Endothelial cell of umbilical vein (primary cell): Measurements from ENCODE around the gene B3GAT1. TPM values are rescaled to one million over a fixed set of nuclear protein-coding genes. Genes with fewer than 3 reads are reported as not detected.
"Not testable (repeated sequence)": the region's sequence is repeated elsewhere in the genome, so short reads cannot be mapped to it uniquely, and the experiment has no call there.

ENCODE experiments used
- BruUV-seq: library from RNA; stranded (reverse); fragments of 400-500 nt; replicated peaks from 2 replicates; lab custom pipeline; 2021; lab: Mats Ljungman, UMichigan
- CTCF ChIA-PET: fragments of 300-600, 350-600 bp; sonication (Branson Sonifier 250); formaldehyde crosslinking; loops from one replicate; lab custom pipeline; 2021; ENCODE audit warnings: antibody characterized with exemption, inconsistent platforms; lab: Charles Lee
- POLR2A ChIA-PET: fragments of 300-600, 350-600 bp; sonication (Branson Sonifier 250); formaldehyde crosslinking; loops from one replicate; lab custom pipeline; 2021; ENCODE audit warnings: antibody characterized with exemption, inconsistent platforms; lab: Charles Lee
- DNase-seq: peaks from one replicate; pipeline ENCODE4 v3.0.0-alpha.2; 2011; ENCODE audit warnings: low read depth, low spot score
- FAIRE-seq: peaks from 2 replicates; lab custom pipeline; 2011; peaks lifted over from hg19 to GRCh38; lab: Jason Lieb, UNC
- H2AFZ ChIP-seq: 2 replicates; pipeline ENCODE4 v1.6.0; 2012; ENCODE audit warnings: low read depth, low read length, control low read depth, inconsistent platforms
- H3K27ac ChIP-seq: 2 replicates; pipeline ENCODE4 v1.5.1; 2011; ENCODE audit warnings: low read depth, mild to moderate bottlenecking, control low read depth, low read length, moderate library complexity; ENCODE audit not compliant: insufficient read depth
- H3K27me3 ChIP-seq, 2 experiments: 2 replicates each; pipeline versions ENCODE4 v1.6.0 to v1.6.1; 2011; ENCODE audit warnings: low read length in 2 of 2, mixed read lengths in 1 of 2; ENCODE audit not compliant: control insufficient read depth in 2 of 2, insufficient read depth in 2 of 2
- H3K36me3 ChIP-seq, 2 experiments: 2 replicates in 1 of 2; 3 replicates in 1 of 2; pipeline ENCODE4 v1.5.1; 2011; ENCODE audit warnings: low read length in 2 of 2, mild to moderate bottlenecking in 1 of 2, moderate library complexity in 1 of 2; ENCODE audit not compliant: control insufficient read depth in 2 of 2, insufficient read depth in 2 of 2; ENCODE audit errors: extremely low read depth in 1 of 2
- H3K4me1 ChIP-seq: 3 replicates; pipeline ENCODE4 v1.5.1; 2011; ENCODE audit warnings: mild to moderate bottlenecking, low read length; ENCODE audit not compliant: control insufficient read depth, insufficient read depth; ENCODE audit errors: extremely low read depth
- H3K4me2 ChIP-seq: 2 replicates; pipeline ENCODE4 v1.6.1; 2011; ENCODE audit warnings: low read length, control low read depth, mixed read lengths; ENCODE audit not compliant: insufficient read depth
- H3K4me3 ChIP-seq, 3 experiments: fragments of 200-600 bp in 1 of 3; sonication (generic), shearing (Covaris generic) in 1 of 3; replicated peaks in 1 of 3; 2 replicates each; pipeline ENCODE4 v1.5.1; 2011 to 2016; ENCODE audit warnings: control low read depth in 3 of 3, low read length in 3 of 3, mild to moderate bottlenecking in 2 of 3, inconsistent platforms in 1 of 3, low read depth in 1 of 3, moderate library complexity in 1 of 3; ENCODE audit not compliant: insufficient read depth in 1 of 3
- H3K79me2 ChIP-seq: 2 replicates; pipeline ENCODE4 v1.6.0; 2012; ENCODE audit warnings: low read length, inconsistent platforms; ENCODE audit not compliant: control insufficient read depth, insufficient read depth
- H3K9ac ChIP-seq: replicated peaks from 2 replicates; pipeline ENCODE3; 2011; ENCODE audit warnings: low read length, control low read depth; ENCODE audit not compliant: insufficient read depth; ENCODE audit errors: extremely low read depth
- H3K9me1 ChIP-seq: replicated peaks from 3 replicates; pipeline ENCODE4 v1.6.0; 2011; ENCODE audit warnings: mild to moderate bottlenecking, low read length; ENCODE audit not compliant: control insufficient read depth, insufficient read depth; ENCODE audit errors: extremely low read depth
- H3K9me3 ChIP-seq: replicated peaks from 2 replicates; pipeline ENCODE4 v1.5.1; 2012; ENCODE audit warnings: low read length, inconsistent platforms; ENCODE audit not compliant: control insufficient read depth, insufficient read depth
- H4K20me1 ChIP-seq: replicated peaks from 2 replicates; pipeline ENCODE3; 2011; ENCODE audit warnings: mild to moderate bottlenecking, low read length; ENCODE audit not compliant: control insufficient read depth, insufficient read depth; ENCODE audit errors: extremely low read depth
- EZH2 ChIP-seq: IDR thresholded peaks from 2 replicates; pipeline ENCODE4 v1.6.1; 2012; ENCODE audit warnings: borderline replicate concordance, low read depth, mild to moderate bottlenecking, moderate library complexity, low read length, inconsistent platforms; ENCODE audit not compliant: severe bottlenecking
- FOS ChIP-seq: IDR thresholded peaks from 2 replicates; pipeline ENCODE4 v1.6.1; 2011; ENCODE audit warnings: mild to moderate bottlenecking, low read length, moderate library complexity, borderline replicate concordance; ENCODE audit not compliant: insufficient read depth
- GATA2 ChIP-seq: IDR thresholded peaks from 2 replicates; pipeline ENCODE4 v1.7.0; 2011; ENCODE audit warnings: low read depth, mild to moderate bottlenecking, moderate library complexity, mixed read lengths, low read length; ENCODE audit not compliant: insufficient read length, insufficient read depth
- JUN ChIP-seq: IDR thresholded peaks from 2 replicates; pipeline ENCODE4 v1.6.1; 2011; ENCODE audit warnings: borderline replicate concordance, low read depth; ENCODE audit not compliant: insufficient read length, insufficient read depth
- MYC ChIP-seq: IDR thresholded peaks from one replicate; pipeline ENCODE4 v1.6.1; 2011; ENCODE audit warnings: mild to moderate bottlenecking, low read depth, low read length
- POLR2A ChIP-seq: IDR thresholded peaks from 2 replicates; pipeline ENCODE4 v1.6.1; 2012; ENCODE audit warnings: low read depth, mild to moderate bottlenecking, control low read depth, low read length
- POLR2AphosphoS5 ChIP-seq: IDR thresholded peaks from 2 replicates; pipeline ENCODE4 v1.6.1; 2012; ENCODE audit warnings: low read depth, mild to moderate bottlenecking, control low read depth, low read length, moderate library complexity; ENCODE audit not compliant: insufficient read depth
- dilution Hi-C: fragments of 300-500 bp; cut with MboI; formaldehyde crosslinking; loops from one replicate; pipeline ENCODE4 v1.15.0; 2019; ENCODE audit warnings: low sequenced_read_pairs; ENCODE audit not compliant: extremely low pct_ligation_motif_present
- intact Hi-C: fragments of 100-400 bp; cut with micrococcal nuclease; formaldehyde crosslinking; loops from one replicate; pipeline ENCODE4 v1.10.0; 2022
- polyA plus RNA-seq, 4 experiments: library from polyadenylated mRNA; depleted of rRNA in 3 of 4; stranded (reverse) in 3 of 4; unstranded in 1 of 4; fragments of >200 nt; gene quantifications; 2 replicates each; pipeline versions ENCODE4 v1.2.1 to v1.2.3, GENCODE V29; 2011 to 2012; ENCODE audit warnings: missing spikeins in 1 of 4
- total RNA-seq: library from RNA; stranded (reverse); gene quantifications from 2 replicates; pipeline ENCODE4 v1.2.3, GENCODE V29; 2021
- TF ChIP-seq, protein P1 (sequence below): IDR thresholded peaks from 2 replicates; pipeline ENCODE4 v1.6.1; 2011; ENCODE audit not compliant: insufficient read depth, insufficient read length
- TF ChIP-seq, protein P2 (sequence below), 2 donors: IDR thresholded peaks; 1 replicate in 1 of 2; 2 replicates in 1 of 2; pipeline ENCODE4 v1.5.1; 2011; ENCODE audit warnings: low read length in 2 of 2, mild to moderate bottlenecking in 2 of 2, moderate library complexity in 2 of 2, control low read depth in 1 of 2, inconsistent platforms in 1 of 2, low read depth in 1 of 2; ENCODE audit not compliant: insufficient read depth in 1 of 2; ENCODE audit errors: extremely low read depth in 1 of 2

B3GAT1 gene
- total and polyA plus RNA-seq, 2 donors (not counting 3 experiments of a cell fraction or from before 2014, with no cell fraction given): 0.01 TPM; not detected in 1

DNA sequence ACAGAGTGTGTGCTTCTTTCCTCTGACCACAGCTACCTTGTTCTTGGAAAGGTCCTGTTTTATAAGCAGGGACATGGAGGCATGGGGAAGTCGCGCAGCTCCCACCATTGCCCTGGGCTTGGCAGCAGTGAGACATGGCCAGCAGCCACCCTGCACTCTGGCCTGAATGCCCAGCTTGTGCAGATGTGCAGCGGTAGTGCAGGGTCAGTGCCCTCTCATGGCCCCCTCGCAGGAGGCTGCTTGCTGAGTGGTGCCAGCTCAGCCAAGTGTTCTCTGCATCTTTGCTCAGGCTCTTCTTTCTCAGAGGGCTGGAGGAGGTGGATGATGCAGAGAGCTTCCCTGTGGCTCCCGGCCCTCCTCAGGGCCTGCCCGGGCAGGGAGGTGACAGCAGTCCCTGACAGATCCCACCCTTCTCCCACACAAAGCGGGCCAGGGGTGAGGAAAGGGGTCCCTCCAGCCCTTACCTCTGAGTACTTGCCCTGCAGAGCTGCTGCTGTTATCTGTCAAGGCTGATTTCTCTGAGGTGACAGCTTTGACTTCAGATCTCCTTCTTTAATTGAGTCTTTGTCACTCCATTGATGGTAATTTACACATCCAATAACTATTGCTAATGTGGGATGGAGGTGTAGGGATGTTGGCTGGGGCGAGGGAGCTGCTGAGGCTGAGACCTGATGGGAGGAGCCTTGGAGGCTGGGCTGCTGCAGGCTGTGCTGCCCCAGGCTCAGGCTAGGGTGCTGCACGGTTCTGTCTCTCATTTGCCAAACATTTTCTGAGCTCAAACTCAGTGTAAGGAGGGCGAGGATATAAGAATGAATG lies 47.4 kb upstream of the B3GAT1 start:
- no peak for DNase-seq
- no peak overlapping the region for H3K27ac ChIP-seq
- BruUV-seq: no TSS peak

DNA sequence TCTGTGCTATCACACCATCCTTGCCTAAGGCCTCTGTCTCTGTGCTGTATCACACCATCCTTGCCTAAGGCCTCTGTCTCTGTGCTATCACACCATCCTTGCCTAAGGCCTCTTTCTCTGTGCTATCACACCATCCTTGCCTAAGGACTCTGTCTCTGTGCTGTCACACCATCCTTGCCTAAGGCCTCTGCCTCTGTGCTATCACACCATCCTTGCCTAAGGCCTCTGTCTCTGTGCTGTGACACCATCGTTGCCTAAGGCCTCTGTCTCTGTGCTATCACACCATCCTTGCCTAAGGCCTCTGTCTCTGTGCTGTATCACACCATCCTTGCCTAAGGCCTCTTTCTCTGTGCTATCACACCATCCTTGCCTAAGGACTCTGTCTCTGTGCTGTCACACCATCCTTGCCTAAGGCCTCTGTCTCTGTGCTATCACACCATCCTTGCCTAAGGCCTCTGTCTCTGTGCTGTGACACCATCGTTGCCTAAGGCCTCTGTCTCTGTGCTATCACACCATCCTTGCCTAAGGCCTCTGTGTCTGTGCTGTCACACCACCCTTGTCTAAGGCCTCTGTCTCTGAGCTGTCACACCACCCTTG lies 45.5 kb upstream of the B3GAT1 start:
- CTCF ChIA-PET, H3K9me3 ChIP-seq, intact Hi-C loops, H3K4me2 ChIP-seq, BruUV-seq, FAIRE-seq, H3K9ac ChIP-seq, H4K20me1 ChIP-seq, H2AFZ ChIP-seq, H3K79me2 ChIP-seq, DNase-seq, H3K27ac ChIP-seq, dilution Hi-C loops, H3K36me3 ChIP-seq, H3K4me1 ChIP-seq, H3K27me3 ChIP-seq, H3K4me3 ChIP-seq, POLR2A ChIA-PET, H3K9me1 ChIP-seq: not testable (repeated sequence)

More for the DNA sequence above, 47.4 kb upstream of the B3GAT1 start:
- H4K20me1 ChIP-seq: no peaks in the 10 kb centered on the region
- CTCF ChIA-PET: no interaction called here
- no peak overlapping the region for H3K4me2 ChIP-seq
- no peak overlapping the region for H3K9ac ChIP-seq
- H3K4me1 ChIP-seq: no peaks in the 10 kb centered on the region
- POLR2A ChIA-PET: no interaction called here
- H3K27me3 ChIP-seq: no peaks in the 10 kb centered on the region
- no peaks in the 10 kb centered on the region for H3K36me3 ChIP-seq
- H3K79me2 ChIP-seq: no peaks in the 10 kb centered on the region
- intact Hi-C loops: no loop called here
- dilution Hi-C loops: no loop called here
- H3K4me3 ChIP-seq: no peak overlapping the region
- no peak for TF ChIP-seq MYC
- TF ChIP-seq FOS: no peak
- TF ChIP-seq POLR2AphosphoS5: no peak
- TF ChIP-seq JUN: no peak
- TF ChIP-seq POLR2A: no peak
- TF ChIP-seq, protein P1, sequence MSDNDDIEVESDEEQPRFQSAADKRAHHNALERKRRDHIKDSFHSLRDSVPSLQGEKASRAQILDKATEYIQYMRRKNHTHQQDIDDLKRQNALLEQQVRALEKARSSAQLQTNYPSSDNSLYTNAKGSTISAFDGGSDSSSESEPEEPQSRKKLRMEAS: no peak
- TF ChIP-seq, protein P2, sequence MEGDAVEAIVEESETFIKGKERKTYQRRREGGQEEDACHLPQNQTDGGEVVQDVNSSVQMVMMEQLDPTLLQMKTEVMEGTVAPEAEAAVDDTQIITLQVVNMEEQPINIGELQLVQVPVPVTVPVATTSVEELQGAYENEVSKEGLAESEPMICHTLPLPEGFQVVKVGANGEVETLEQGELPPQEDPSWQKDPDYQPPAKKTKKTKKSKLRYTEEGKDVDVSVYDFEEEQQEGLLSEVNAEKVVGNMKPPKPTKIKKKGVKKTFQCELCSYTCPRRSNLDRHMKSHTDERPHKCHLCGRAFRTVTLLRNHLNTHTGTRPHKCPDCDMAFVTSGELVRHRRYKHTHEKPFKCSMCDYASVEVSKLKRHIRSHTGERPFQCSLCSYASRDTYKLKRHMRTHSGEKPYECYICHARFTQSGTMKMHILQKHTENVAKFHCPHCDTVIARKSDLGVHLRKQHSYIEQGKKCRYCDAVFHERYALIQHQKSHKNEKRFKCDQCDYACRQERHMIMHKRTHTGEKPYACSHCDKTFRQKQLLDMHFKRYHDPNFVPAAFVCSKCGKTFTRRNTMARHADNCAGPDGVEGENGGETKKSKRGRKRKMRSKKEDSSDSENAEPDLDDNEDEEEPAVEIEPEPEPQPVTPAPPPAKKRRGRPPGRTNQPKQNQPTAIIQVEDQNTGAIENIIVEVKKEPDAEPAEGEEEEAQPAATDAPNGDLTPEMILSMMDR (IDR thresholded peaks at IDR 0.05; ENCODE audit: extremely low read depth in 1 of 2, insufficient read depth in 1 of 2, low read depth in 1 of 2, low read length in 2 of 2): no peak
- TF ChIP-seq EZH2: no peak
- TF ChIP-seq GATA2: no peak
- no peaks in the 10 kb centered on the region for H3K9me1 ChIP-seq
- FAIRE-seq: no peak
- no peaks in the 10 kb centered on the region for H3K9me3 ChIP-seq
- H2AFZ ChIP-seq: no peak overlapping the region
